HG03139 (cell line): Measurements from ENCODE around the gene MARCHF5.
"Not testable (repeated sequence)": the region's sequence is repeated elsewhere in the genome, so short reads cannot be mapped to it uniquely, and the experiment has no call there.

Source experiments
- ATAC-seq: cut with Tn5 transposase; IDR thresholded peaks from one replicate; pipeline ENCODE4 v1.9.1; 2021; ENCODE audit not compliant: unreplicated experiment

MARCHF5 gene

DNA sequence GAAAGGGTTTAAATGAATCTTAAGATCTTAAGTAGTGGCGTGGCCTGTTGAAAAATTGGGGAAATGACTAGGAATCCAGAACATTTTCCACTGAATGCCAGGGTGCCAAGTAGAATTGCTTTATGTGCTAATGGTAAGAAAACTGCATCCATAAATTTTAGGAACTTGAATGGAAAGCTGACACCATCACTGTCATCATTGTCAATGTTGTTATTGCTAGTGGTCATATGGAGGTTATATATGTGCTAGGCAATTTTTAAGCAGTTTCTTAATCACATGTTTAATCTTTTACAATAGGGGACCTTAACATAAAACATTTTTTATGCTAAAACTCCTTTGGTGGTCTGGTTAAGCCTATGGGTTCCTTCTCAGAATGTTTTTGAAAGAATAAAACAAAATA lies 13.1 kb downstream of the MARCHF5 start:
- ATAC-seq = no peak

- ATAC-seq = no peak
Measured at GRCh38 chr10:92305133-92306072, 14.4 kb downstream of the MARCHF5 start.

GRCh38 chr10:92309272-92309671 lies 18.3 kb downstream of the MARCHF5 start:
- ATAC-seq = no peak

- ATAC-seq = no peak
Measured at GRCh38 chr10:92313750-92314149, 22.8 kb downstream of the MARCHF5 start.

DNA sequence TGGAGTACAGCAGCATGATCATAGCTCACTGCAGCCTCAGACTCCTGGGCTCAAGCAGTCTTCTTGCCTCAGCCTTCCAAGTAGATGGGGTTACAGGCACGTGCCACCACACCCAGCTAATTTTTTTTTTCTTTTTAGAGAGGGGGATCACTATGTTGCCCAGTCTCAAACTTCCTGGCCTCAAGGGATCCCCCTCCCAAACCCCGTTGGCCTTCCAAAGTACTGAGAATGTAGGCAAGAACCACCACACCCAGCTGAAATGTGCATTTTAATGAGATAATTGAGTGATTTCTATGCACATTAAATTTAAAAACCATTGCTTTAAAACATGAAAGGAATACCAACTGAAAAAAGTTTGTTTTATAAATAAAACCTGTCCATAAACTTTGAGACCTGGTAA lies 25.6 kb downstream of the MARCHF5 start:
- ATAC-seq = no peak

- no peak for ATAC-seq
Measured at GRCh38 chr10:92323079-92323478, 32.1 kb downstream of the MARCHF5 start.

DNA sequence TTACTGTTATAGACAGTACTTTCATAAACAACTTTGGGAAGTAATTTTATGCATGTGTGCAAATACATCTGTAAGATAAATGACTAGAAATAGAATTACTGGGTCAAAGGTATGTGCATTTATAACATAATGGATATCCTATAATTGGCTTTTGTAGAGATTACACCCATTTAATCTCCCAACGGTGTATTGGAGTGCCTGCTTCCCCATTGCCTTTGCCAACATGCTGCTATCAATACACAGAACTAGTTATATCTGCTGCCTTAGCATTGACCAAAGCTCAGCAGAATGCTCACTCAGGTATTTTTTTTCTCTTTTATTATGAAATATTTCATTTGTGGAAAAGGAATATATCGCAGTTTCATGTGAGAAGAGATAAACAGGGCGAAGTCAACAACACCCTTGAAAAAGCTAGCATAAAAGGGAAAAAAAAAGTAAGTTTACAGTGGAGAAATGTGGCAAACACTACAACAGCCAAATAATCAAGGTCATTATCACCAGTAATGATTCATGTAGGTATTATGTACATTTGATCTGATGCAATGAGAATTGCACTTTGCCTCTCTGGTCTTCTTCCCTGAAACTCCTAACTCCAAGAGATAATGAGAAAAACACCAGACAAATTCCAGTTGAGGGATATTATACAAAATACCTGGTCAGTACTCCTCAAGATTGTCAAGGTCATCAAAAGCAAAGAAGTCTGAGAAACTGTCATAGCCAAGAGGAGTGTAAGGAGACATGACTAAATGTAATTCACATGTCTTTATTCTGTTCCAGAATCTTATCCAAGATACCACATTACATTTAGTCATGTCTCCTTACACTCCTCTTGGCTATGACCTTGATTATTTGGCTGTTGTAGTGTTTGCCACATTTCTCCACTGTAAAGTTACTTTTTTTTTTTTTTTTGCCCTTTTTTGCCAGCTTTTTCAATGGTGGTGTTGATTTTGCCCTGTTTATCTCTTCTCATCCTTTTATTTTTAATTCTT lies 36.8 kb downstream of the MARCHF5 start:
- ATAC-seq = no peak

DNA sequence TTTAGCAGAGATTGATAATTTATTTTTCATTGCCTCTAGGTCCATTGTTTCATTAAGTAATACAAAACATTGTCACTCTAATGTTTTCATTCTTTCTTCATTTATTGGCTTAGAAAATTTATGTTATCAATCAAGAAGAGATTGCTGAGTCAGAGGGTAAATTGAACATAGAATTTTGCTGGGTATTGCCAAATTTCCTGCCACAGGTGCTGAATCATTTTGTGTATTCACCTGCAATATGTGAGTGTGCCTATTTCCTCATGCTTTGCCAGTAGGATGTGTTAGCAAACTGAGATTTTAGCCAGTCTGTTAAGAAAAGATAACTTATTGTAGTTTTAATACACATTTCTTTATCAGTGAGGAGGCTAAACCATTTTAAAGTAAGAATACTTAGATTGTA lies 38.0 kb downstream of the MARCHF5 start:
- no peak for ATAC-seq

DNA sequence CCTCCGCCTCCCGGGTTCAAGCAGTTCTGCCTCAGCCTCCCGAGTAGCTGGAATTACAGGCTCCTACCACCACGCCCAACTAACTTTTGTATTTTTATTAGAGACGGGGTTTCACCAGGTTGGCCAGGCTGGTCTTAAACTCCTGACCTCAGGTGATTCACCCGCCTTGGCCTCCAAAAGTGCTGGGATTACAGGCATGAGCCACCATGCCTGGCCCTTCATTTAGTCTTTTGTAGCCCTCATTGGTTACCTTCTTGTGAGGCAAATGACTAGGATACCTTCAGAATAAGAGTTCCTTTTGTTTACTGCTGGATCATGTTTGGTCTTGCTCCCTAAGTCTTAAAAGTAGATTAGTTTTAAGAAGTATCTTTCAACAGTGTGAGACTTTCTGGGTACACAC lies 39.0 kb downstream of the MARCHF5 start:
- not testable (repeated sequence) for ATAC-seq

- no peak for ATAC-seq
Measured at GRCh38 chr10:92342796-92343195, 51.8 kb downstream of the MARCHF5 start.

- ATAC-seq = not testable (repeated sequence)
Measured at GRCh38 chr10:92345575-92345974, 54.6 kb downstream of the MARCHF5 start.

DNA sequence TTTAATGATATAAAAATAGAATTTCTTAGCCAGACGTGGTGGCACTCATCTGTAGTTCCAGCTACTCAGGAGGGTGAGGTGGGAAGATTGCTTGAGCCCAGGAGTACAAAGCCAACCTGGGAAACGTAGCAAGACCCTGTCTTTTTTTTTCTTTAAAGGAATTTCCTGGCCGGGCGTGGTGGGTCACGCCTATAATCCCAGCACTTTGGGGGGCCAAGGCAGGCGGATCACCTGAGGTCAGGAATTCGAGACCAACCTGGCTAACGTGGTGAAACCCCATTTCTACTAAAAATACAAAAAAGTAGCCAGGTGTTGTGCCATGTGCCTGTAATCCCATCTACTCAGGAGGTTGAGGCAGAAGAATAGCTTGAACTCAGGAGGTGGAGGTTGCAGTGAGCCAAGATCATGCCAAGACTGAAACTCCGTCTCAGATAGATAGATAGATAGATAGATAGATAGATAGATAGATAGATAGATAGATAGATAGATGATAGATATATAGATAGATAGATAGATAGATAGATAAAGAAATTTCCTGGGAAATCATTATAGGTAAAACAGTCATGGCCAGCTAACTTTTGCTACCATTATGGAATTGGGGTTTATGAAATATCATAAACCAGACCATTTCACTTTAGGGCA lies 56.2 kb downstream of the MARCHF5 start:
- not testable (repeated sequence) for ATAC-seq

- no peak for ATAC-seq
Measured at GRCh38 chr10:92350411-92350810, 59.4 kb downstream of the MARCHF5 start.

GRCh38 chr10:92354587-92354986 lies 63.6 kb downstream of the MARCHF5 start:
- no peak for ATAC-seq

GRCh38 chr10:92356041-92356440 lies 65.1 kb downstream of the MARCHF5 start:
- no peak for ATAC-seq

- ATAC-seq = no peak
Measured at GRCh38 chr10:92363498-92363897, 72.5 kb downstream of the MARCHF5 start.

- no peak for ATAC-seq
Measured at GRCh38 chr10:92366412-92367021, 75.5 kb downstream of the MARCHF5 start.

DNA sequence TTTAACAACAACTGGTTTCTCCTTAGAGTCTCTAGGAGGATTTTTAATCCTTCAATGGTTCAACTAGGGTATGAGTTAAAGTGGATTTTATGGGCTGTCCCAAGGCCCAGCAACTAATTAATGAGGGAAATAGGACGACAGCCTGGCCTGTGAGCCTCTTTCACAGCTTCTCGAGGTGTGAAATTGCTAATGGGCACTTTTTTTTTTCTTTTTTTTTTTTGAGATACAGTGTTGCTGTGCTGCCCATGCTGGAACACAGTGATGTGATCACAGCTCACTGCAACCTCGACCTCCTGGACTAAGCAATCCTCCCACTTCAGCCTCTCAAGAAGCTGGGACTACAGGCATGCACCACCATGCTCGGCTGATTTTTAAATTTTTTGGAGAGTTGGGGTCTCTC lies 87.0 kb downstream of the MARCHF5 start:
- no peak for ATAC-seq

- no peak for ATAC-seq
Measured at GRCh38 chr10:92381543-92381954, 90.6 kb downstream of the MARCHF5 start.

DNA sequence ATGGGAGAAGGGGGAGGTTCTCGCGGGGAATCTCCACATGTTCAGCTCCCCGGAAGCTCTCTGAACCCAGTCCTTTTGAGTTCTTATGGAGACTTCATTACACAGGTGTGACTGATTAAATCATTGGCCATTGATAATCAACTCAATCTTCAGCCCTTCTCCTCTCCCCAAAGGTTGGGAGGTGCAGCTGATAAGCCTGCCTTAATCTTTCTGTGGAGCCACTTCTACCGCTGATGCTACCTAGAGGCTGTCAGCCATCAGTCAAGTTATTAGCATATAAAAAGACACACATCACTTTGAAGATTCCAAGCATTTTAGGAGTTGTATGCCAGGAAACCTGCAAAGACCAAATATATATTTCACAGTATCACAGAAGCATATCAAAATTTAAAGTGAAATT lies 91.7 kb downstream of the MARCHF5 start:
- no peak for ATAC-seq

- no peak for ATAC-seq
Measured at GRCh38 chr10:92384741-92385140, 93.8 kb downstream of the MARCHF5 start.
